Measurements from ENCODE around the gene RPS8.
"Not testable (repeated sequence)": the region's sequence is repeated elsewhere in the genome, so short reads cannot be mapped to it uniquely, and the experiment has no call there.

The RPS8 gene

DNA sequence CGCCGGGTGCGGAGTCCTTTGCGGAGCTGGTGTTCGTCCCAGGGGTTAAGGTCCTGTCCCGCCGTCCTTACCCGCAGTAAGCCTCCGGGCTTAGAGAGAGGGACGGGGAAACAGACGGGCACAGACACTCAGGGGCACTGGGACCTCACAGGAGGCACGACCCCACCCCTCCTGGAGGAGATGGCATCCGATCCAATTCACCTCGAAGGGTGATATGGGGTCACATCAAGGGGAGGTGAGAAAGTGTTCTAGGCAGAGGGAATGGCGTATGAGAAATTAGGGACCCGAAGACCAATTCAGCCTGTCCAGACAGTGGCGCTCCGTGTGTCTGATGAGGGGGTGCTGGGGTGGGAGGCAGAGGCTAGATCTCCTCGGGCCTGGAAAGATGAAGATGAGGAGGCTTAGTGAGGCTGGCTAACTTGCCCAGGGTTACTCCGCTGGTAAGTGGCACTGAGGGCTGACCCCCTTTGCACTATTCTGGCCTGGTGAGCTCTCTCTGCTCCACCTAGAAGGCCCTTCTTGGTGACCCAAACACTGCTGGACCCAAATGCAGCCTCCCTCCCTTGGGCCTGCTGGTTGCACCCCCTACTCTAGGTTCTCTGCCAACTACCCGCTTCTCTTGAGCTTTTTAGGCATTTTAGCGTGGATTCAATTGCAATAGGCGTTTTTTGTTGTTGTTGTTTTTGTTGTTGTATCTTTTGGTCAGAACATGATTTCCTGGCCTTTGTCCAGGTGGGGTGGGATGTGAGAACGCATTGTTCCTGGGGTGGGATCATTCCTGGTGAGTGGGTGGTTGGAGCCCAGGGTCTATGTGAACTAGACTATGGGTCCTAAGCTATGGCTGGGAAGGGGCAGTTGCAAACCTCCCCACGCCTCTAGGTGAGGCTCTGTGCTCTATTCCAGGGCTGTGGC, 45.2 kb downstream of the RPS8 start:
- DNase-seq (ENCODE audit: low spot score) = no peak

DNA sequence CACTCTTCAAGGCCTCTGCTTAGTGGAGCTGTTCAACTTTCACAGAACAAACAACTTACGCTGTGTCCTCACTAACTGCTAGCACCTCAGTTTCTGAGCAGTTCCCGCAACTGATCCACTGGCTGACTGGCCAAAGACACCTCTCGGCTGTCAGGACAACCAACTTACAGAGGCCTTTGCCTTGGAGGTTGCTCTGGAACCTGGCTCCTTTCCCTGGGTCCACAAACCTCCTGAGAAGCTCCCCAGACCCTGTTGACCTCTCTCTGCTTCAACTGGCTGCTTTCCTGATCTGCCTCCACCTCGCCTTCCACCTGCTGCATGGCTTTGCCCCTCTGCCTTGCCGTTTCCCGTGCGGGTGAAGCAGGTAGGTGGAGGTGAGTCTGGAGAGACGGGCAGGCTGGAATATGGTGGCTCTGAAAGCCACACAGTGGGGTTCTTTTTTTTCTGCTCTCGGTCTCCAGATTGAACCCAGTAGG, 45.9 kb downstream of the RPS8 start:
- no peak for DNase-seq (ENCODE audit: low spot score)

- no peak for DNase-seq (ENCODE audit: low spot score)
Measured at GRCh38 chr1:44822131-44822701, 46.9 kb downstream of the RPS8 start.

- DNase-seq (ENCODE audit: low spot score) = peak; percentile 17
Measured at GRCh38 chr1:44822981-44823451, 47.7 kb downstream of the RPS8 start.

DNA sequence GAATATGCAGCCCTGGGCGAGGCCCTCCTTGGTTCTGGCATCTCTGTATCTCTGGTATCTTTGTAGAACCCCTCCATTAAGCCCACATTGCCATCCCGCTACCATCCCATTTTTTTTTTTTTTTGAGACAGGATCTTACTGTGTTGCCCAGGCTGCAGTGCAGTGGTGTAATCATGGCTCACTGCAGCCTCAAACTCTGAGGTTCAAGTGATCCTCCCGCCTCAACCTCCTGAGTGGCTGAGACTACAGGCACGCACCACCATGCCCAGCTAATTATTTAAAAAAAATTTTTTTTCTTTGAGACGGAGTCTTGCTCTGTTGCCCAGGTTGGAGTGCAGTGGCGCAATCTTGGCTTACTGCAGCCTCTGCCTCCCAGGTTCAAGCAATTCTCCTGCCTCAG, 49.1 kb downstream of the RPS8 start:
- not testable (repeated sequence) for DNase-seq (ENCODE audit: low spot score)

- peak; percentile 17 for DNase-seq (ENCODE audit: low spot score)
Measured at GRCh38 chr1:44826375-44827196, 51.2 kb downstream of the RPS8 start.

GRCh38 chr1:44827197-44828002, 52.1 kb downstream of the RPS8 start:
- DNase-seq (ENCODE audit: low spot score) = no peak

DNA sequence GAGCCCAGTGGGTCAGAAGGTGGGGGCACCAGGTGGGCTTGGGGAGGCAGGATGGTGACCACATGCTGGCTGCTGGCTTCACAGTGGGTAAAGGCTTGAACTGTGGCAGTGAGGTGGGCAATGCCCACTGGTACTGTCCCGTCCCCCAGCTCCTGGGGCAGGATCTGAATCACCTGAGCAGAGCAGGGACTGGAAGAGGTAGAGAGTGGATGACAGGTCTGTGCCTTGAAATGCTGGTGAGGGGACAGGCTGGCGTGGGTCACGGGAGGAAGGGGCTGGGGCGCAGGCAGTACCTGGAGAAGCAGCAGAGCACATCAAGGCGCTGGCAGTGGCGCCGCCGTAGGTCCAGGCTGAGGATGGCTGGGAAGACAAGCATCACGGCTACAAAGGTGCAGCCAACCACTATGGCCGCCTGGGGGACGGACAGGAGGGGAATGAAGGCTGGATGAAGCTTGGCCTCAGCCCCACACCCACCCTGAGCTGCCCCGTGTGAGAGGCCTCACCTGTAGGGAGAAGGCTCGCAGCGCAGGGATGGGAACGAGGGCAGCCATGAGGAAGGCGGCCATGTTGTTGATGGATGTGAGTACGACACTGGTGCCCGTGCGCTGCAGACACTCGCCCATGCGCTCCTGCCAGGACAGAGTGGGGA, 52.8 kb downstream of the RPS8 start:
- DNase-seq (ENCODE audit: low spot score) = no peak
